ENCODE measurements around the gene TTC34.

TTC34 gene

GRCh38 chr1:2801535-2802291 lies at the start of gene TTC34:
Gene TTC34, minus strand, starts transcription at chr1:2801693. Its CDS starts 866 bp downstream, at chr1:2800827.
- Mint-ChIP-seq H3K27me3 (peaks cover 12% of the 10 kb centered on the region), H3K27ac (no peak within 1 kb of the TSS)
- ATAC-seq (ENCODE audit: low read depth): peak; percentile 73

GRCh38 chr1:2850502-2850901 lies 49.0 kb upstream of the TTC34 start:
- no peaks in the 10 kb centered on the region for H3K36me3 Mint-ChIP-seq
- H3K27me3 Mint-ChIP-seq: peaks cover 23% of the 10 kb centered on the region
- no peaks in the 10 kb centered on the region for H3K9me3 Mint-ChIP-seq
- H3K4me1 Mint-ChIP-seq: no peaks in the 10 kb centered on the region
- ATAC-seq (ENCODE audit: low read depth) (no peak), DNase-seq (ENCODE audit: low spot score in 2 of 2) (no peak)
- no peak overlapping the region for H3K4me3 Mint-ChIP-seq
- H3K27ac Mint-ChIP-seq: no peak overlapping the region

More at GRCh38 chr1:2801535-2802291, at the start of gene TTC34:
- Mint-ChIP-seq H3K4me1 (peaks cover 2% of the 10 kb centered on the region), H3K4me3 (no peak within 1 kb of the TSS), H3K36me3 (no peaks in the 10 kb centered on the region), H3K9me3 (no peaks in the 10 kb centered on the region)
- peak in 1 of 2 donors; percentile 18 for DNase-seq (ENCODE audit: low spot score in 2 of 2)

- Mint-ChIP-seq H3K27ac (peak overlapping the region; percentile 78), H3K4me1 (no peaks in the 10 kb centered on the region), H3K36me3 (peaks cover 3% of the 10 kb centered on the region), H3K4me3 (no peak overlapping the region), H3K27me3 (peaks cover 30% of the 10 kb centered on the region), H3K9me3 (peaks cover 3% of the 10 kb centered on the region)
- no peak for ATAC-seq (ENCODE audit: low read depth)
- DNase-seq (ENCODE audit: low spot score in 2 of 2): no peak
These were observed 46.6 kb upstream of the TTC34 start for GRCh38 chr1:2848006-2848670.

- ATAC-seq (ENCODE audit: low read depth): no peak
- no peak for DNase-seq (ENCODE audit: low spot score in 2 of 2)
- H3K27me3 Mint-ChIP-seq: peaks cover 28% of the 10 kb centered on the region
- no peak overlapping the region for H3K27ac Mint-ChIP-seq
- peaks cover 5% of the 10 kb centered on the region for H3K9me3 Mint-ChIP-seq
- peaks cover 3% of the 10 kb centered on the region for H3K36me3 Mint-ChIP-seq
- no peaks in the 10 kb centered on the region for H3K4me1 Mint-ChIP-seq
- no peak overlapping the region for H3K4me3 Mint-ChIP-seq
These were observed 45.8 kb upstream of the TTC34 start for GRCh38 chr1:2847086-2847985.

GRCh38 chr1:2845869-2846268 lies 44.4 kb upstream of the TTC34 start:
- Mint-ChIP-seq H3K27me3 (peaks cover 24% of the 10 kb centered on the region), H3K27ac (no peak overlapping the region), H3K9me3 (peaks cover 8% of the 10 kb centered on the region), H3K4me1 (no peaks in the 10 kb centered on the region), H3K36me3 (peaks cover 3% of the 10 kb centered on the region), H3K4me3 (no peak overlapping the region)
- no peak for DNase-seq (ENCODE audit: low spot score in 2 of 2)
- ATAC-seq (ENCODE audit: low read depth): no peak

- H3K9me3 Mint-ChIP-seq: peaks cover 8% of the 10 kb centered on the region
- ATAC-seq (ENCODE audit: low read depth) (no peak), DNase-seq (ENCODE audit: low spot score in 2 of 2) (no peak)
- H3K36me3 Mint-ChIP-seq: peaks cover under 1% of the 10 kb centered on the region
- H3K4me3 Mint-ChIP-seq: no peak overlapping the region
- H3K27ac Mint-ChIP-seq: no peak overlapping the region
- H3K4me1 Mint-ChIP-seq: peaks cover 4% of the 10 kb centered on the region
- H3K27me3 Mint-ChIP-seq: peaks cover 9% of the 10 kb centered on the region
These were observed 38.7 kb upstream of the TTC34 start for GRCh38 chr1:2840036-2840809.

GRCh38 chr1:2837823-2838222 lies 36.3 kb upstream of the TTC34 start:
- peaks cover 7% of the 10 kb centered on the region for H3K9me3 Mint-ChIP-seq
- H3K27me3 Mint-ChIP-seq: peaks cover 1% of the 10 kb centered on the region
- no peaks in the 10 kb centered on the region for H3K36me3 Mint-ChIP-seq
- H3K4me1 Mint-ChIP-seq: peaks cover 4% of the 10 kb centered on the region
- ATAC-seq (ENCODE audit: low read depth) (no peak), DNase-seq (ENCODE audit: low spot score in 2 of 2) (no peak)
- no peak overlapping the region for H3K27ac Mint-ChIP-seq
- no peak overlapping the region for H3K4me3 Mint-ChIP-seq

GRCh38 chr1:2837316-2837715 lies 35.8 kb upstream of the TTC34 start:
- no peak for ATAC-seq (ENCODE audit: low read depth)

GRCh38 chr1:2836333-2836970 lies 35.0 kb upstream of the TTC34 start:
- H3K4me3 Mint-ChIP-seq: no peak overlapping the region
- peaks cover 5% of the 10 kb centered on the region for H3K27me3 Mint-ChIP-seq
- H3K9me3 Mint-ChIP-seq: peaks cover 2% of the 10 kb centered on the region
- H3K4me1 Mint-ChIP-seq: peaks cover 4% of the 10 kb centered on the region
- H3K27ac Mint-ChIP-seq: no peak overlapping the region
- no peak for ATAC-seq (ENCODE audit: low read depth)
- no peak for DNase-seq (ENCODE audit: low spot score in 2 of 2)
- H3K36me3 Mint-ChIP-seq: no peaks in the 10 kb centered on the region

More at GRCh38 chr1:2837316-2837715, 35.8 kb upstream of the TTC34 start:
- H3K27me3 Mint-ChIP-seq: peaks cover 3% of the 10 kb centered on the region
- H3K36me3 Mint-ChIP-seq: no peaks in the 10 kb centered on the region
- no peak for DNase-seq (ENCODE audit: low spot score in 2 of 2)
- H3K4me1 Mint-ChIP-seq: peaks cover 4% of the 10 kb centered on the region
- H3K9me3 Mint-ChIP-seq: peaks cover 4% of the 10 kb centered on the region
- no peak overlapping the region for H3K27ac Mint-ChIP-seq
- H3K4me3 Mint-ChIP-seq: no peak overlapping the region

- H3K27ac Mint-ChIP-seq: no peak overlapping the region
- H3K36me3 Mint-ChIP-seq: no peaks in the 10 kb centered on the region
- H3K4me1 Mint-ChIP-seq: peaks cover 2% of the 10 kb centered on the region
- DNase-seq (ENCODE audit: low spot score in 2 of 2) (no peak), ATAC-seq (ENCODE audit: low read depth) (no peak)
- no peak overlapping the region for H3K4me3 Mint-ChIP-seq
- H3K27me3 Mint-ChIP-seq: peaks cover 3% of the 10 kb centered on the region
- peaks cover 1% of the 10 kb centered on the region for H3K9me3 Mint-ChIP-seq
These were observed 34.2 kb upstream of the TTC34 start for GRCh38 chr1:2835650-2836159.

- Mint-ChIP-seq H3K27ac (no peak overlapping the region), H3K27me3 (peaks cover 3% of the 10 kb centered on the region), H3K4me3 (no peak overlapping the region), H3K4me1 (no peaks in the 10 kb centered on the region), H3K36me3 (no peaks in the 10 kb centered on the region), H3K9me3 (no peaks in the 10 kb centered on the region)
- ATAC-seq (ENCODE audit: low read depth) (no peak), DNase-seq (ENCODE audit: low spot score in 2 of 2) (no peak)
These were observed 33.5 kb upstream of the TTC34 start for GRCh38 chr1:2834741-2835564.

- Mint-ChIP-seq H3K4me1 (no peaks in the 10 kb centered on the region), H3K36me3 (no peaks in the 10 kb centered on the region), H3K27ac (no peak overlapping the region), H3K27me3 (peaks cover 3% of the 10 kb centered on the region), H3K9me3 (no peaks in the 10 kb centered on the region), H3K4me3 (no peak overlapping the region)
- no peak for DNase-seq (ENCODE audit: low spot score in 2 of 2)
- no peak for ATAC-seq (ENCODE audit: low read depth)
These were observed 32.6 kb upstream of the TTC34 start for GRCh38 chr1:2834146-2834475.
